Lower leg skin (tissue), 4 donors: ENCODE results near the gene CREBRF. TPM values are rescaled to one million over a fixed set of nuclear protein-coding genes. Genes with fewer than 3 reads are reported as not detected.
"Not testable (repeated sequence)": the region's sequence is repeated elsewhere in the genome, so short reads cannot be mapped to it uniquely, and the experiment has no call there.

ENCODE experiments used
- DNase-seq, 2 donors: peaks; one replicate each; pipeline ENCODE4 v3.0.0-alpha.2; 2019; ENCODE audit warnings: low spot score in 2 of 2
- H3K4me3 ChIP-seq: fragments of 200-600 bp; sonication (generic); 2 replicates; pipeline ENCODE4 v1.5.1; 2017; ENCODE audit warnings: mild to moderate bottlenecking, low read depth; ENCODE audit not compliant: poor library complexity, severe bottlenecking
- CTCF ChIP-seq, 3 donors: fragments of 450-650 bp; IDR thresholded peaks; one replicate each; pipeline ENCODE4 v1.5.1; 2016; ENCODE audit warnings: antibody characterized with exemption in 3 of 3, mild to moderate bottlenecking in 3 of 3, moderate library complexity in 2 of 3
- POLR2A ChIP-seq, 2 donors: fragments of 450-650 bp; IDR thresholded peaks; one replicate each; pipeline ENCODE4 v1.6.1; 2016 to 2017; ENCODE audit warnings: antibody characterized with exemption in 2 of 2, mild to moderate bottlenecking in 1 of 2, moderate library complexity in 1 of 2
- WGBS, 2 donors: methylation state at CpG; one replicate each; pipeline ENCODE4 v1.1.5; 2018; 5-methylcytosine and 5-hydroxymethylcytosine counted together
- intact Hi-C: fragments of 100-400 bp; cut with DNase I; formaldehyde crosslinking; loops from one replicate; pipeline ENCODE4 v1.15.0; 2023; ENCODE audit warnings: low total_unique reads
- total RNA-seq, 4 donors: library from RNA; depleted of rRNA; stranded (reverse); fragments of >200 nt; gene quantifications; one replicate each; pipeline ENCODE4 v1.1.0, GENCODE V29; 2016

The CREBRF gene
- total RNA-seq, 4 donors from 2014 or later = 34.1 to 59.5 (median 42.1) TPM

- WGBS, 2 donors = 40 to 45% methylated on average over 5 of the region's 5 CpGs
- intact Hi-C loops = no loop called here
- peak in 1 of 2 donors; percentile 1 for DNase-seq
- TF ChIP-seq POLR2A (IDR thresholded peaks at IDR 0.05) (no peak), CTCF (IDR thresholded peaks at IDR 0.05) (no peak)
- no peak overlapping the region for H3K4me3 ChIP-seq
These were observed 36.0 kb upstream of the CREBRF start for GRCh38 chr5:173020154-173020581.

GRCh38 chr5:173020643-173021042 lies 35.5 kb upstream of the CREBRF start:
- peak in 1 of 2 donors; percentile 46 for DNase-seq
- H3K4me3 ChIP-seq = no peak overlapping the region
- intact Hi-C loops = no loop called here
- TF ChIP-seq CTCF (IDR thresholded peaks at IDR 0.05) (no peak), POLR2A (IDR thresholded peaks at IDR 0.05) (no peak)
- WGBS, 2 donors = 80 to 85% methylated on average over 9 of the region's 9 CpGs

GRCh38 chr5:173025651-173026050 lies 30.5 kb upstream of the CREBRF start:
- intact Hi-C loops = no loop called here
- TF ChIP-seq CTCF (IDR thresholded peaks at IDR 0.05) (no peak), POLR2A (IDR thresholded peaks at IDR 0.05) (no peak)
- 90 to 95% methylated on average over 6 of the region's 6 CpGs for WGBS, 2 donors
- no peak overlapping the region for H3K4me3 ChIP-seq
- DNase-seq = no peak

GRCh38 chr5:173027905-173028304 lies 28.2 kb upstream of the CREBRF start:
- no peak for DNase-seq
- no peak for TF ChIP-seq POLR2A (IDR thresholded peaks at IDR 0.05)
- intact Hi-C loops = no loop called here
- WGBS, 2 donors = 82 to 85% methylated on average over 7 of the region's 7 CpGs
- H3K4me3 ChIP-seq = no peak overlapping the region

- TF ChIP-seq CTCF (IDR thresholded peaks at IDR 0.05) = no peak
- no peak overlapping the region for H3K4me3 ChIP-seq
- intact Hi-C loops = no loop called here
- 82 to 83% methylated on average over 4 of the region's 4 CpGs for WGBS, 2 donors
- no peak for DNase-seq
These were observed 27.3 kb upstream of the CREBRF start for GRCh38 chr5:173028811-173029327.

- WGBS, 2 donors = 76 to 81% methylated on average over 5 of the region's 5 CpGs
- intact Hi-C loops = no loop called here
- TF ChIP-seq POLR2A (IDR thresholded peaks at IDR 0.05) (no peak), CTCF (IDR thresholded peaks at IDR 0.05) (no peak)
- H3K4me3 ChIP-seq = no peak overlapping the region
- DNase-seq = no peak
These were observed 26.6 kb upstream of the CREBRF start for GRCh38 chr5:173029499-173029921.

GRCh38 chr5:173032096-173032495 lies 24.1 kb upstream of the CREBRF start:
- DNase-seq, intact Hi-C loops, H3K4me3 ChIP-seq: not testable (repeated sequence)
- 95% methylated on average over 3 of the region's 3 CpGs for WGBS, 2 donors
